SU-DHL-6 (cell line): Measurements from ENCODE around the gene FBLN7.

ENCODE experiments used
- H2AFZ ChIP-seq: fragments of 200-600 bp; sonication (generic); 2 replicates; pipeline ENCODE4 v1.6.1; 2014; ENCODE audit warnings: low read depth, mild to moderate bottlenecking, moderate library complexity, mixed read lengths, antibody characterized with exemption, low read length; ENCODE audit not compliant: severe bottlenecking
- H3F3A ChIP-seq: fragments of 200-600 bp; shearing (Covaris generic); 2 replicates; pipeline ENCODE4 v1.6.0; 2016; ENCODE audit warnings: antibody characterized with exemption, mild to moderate bottlenecking; ENCODE audit not compliant: insufficient read depth
- H3K27ac ChIP-seq: fragments of 200-600 bp; sonication (generic); 2 replicates; pipeline ENCODE4 v1.5.1; 2016; ENCODE audit warnings: low read depth, mild to moderate bottlenecking, low read length, moderate library complexity, mixed read lengths
- H3K27me3 ChIP-seq: fragments of 200-600 bp; sonication (generic), shearing (Covaris generic); 2 replicates; pipeline ENCODE4 v1.6.0; 2014; ENCODE audit warnings: mild to moderate bottlenecking, low read length
- H3K36me3 ChIP-seq: fragments of 200-600 bp; sonication (generic); 2 replicates; pipeline ENCODE4 v1.6.1; 2014; ENCODE audit warnings: mild to moderate bottlenecking, low read length, mixed read lengths
- H3K4me2 ChIP-seq: fragments of 300-600, 200-600 bp; shearing (Covaris generic), sonication (generic); 2 replicates; pipeline ENCODE4 v1.6.0; 2014; ENCODE audit warnings: low read length, low read depth, mild to moderate bottlenecking; ENCODE audit not compliant: poor library complexity, severe bottlenecking
- H3K4me3 ChIP-seq: fragments of 200-600 bp; sonication (generic); 2 replicates; pipeline ENCODE4 v1.5.1; 2014; ENCODE audit warnings: antibody characterized with exemption, low read length, mild to moderate bottlenecking, mixed read lengths; ENCODE audit not compliant: insufficient read depth, poor library complexity, severe bottlenecking
- H3K79me2 ChIP-seq: fragments of 200-600 bp; sonication (generic); 2 replicates; pipeline ENCODE4 v1.6.1; 2014; ENCODE audit warnings: mild to moderate bottlenecking, low read length, moderate library complexity; ENCODE audit not compliant: insufficient read depth
- H3K9ac ChIP-seq: fragments of 200-600 bp; sonication (generic); 2 replicates; pipeline ENCODE4 v1.7.0; 2014; ENCODE audit warnings: mild to moderate bottlenecking, low read length
- H3K9me2 ChIP-seq: fragments of 200-600 bp; sonication (generic); replicated peaks from 2 replicates; pipeline ENCODE4 v1.6.1; 2014; ENCODE audit warnings: low read length; ENCODE audit not compliant: insufficient read depth
- H3K9me3 ChIP-seq: fragments of 200-600 bp; sonication (generic); 2 replicates; pipeline ENCODE4 v1.6.1; 2014; ENCODE audit warnings: low read length, mixed read lengths; ENCODE audit not compliant: insufficient read depth
- H4K20me1 ChIP-seq: fragments of 200-600 bp; sonication (generic); 2 replicates; pipeline ENCODE4 v1.6.1; 2014; ENCODE audit warnings: low read depth, mild to moderate bottlenecking, antibody characterized with exemption, low read length, moderate library complexity, mixed read lengths
- EZH2phosphoT487 ChIP-seq: fragments of 200-600 bp; sonication (generic), shearing (Covaris generic); conservative IDR thresholded peaks from 2 replicates; pipeline ENCODE4 v1.6.1; 2018; ENCODE audit warnings: mild to moderate bottlenecking, antibody characterized with exemption, low read length, moderate library complexity, mixed read lengths
- TF ChIP-seq, protein P1 (sequence below): fragments of 200-600 bp; sonication (generic); IDR thresholded peaks from one replicate; pipeline ENCODE4 v1.5.1; 2017; ENCODE audit warnings: antibody characterized with exemption, mild to moderate bottlenecking, low read length, moderate library complexity; ENCODE audit not compliant: insufficient read depth, poor library complexity, severe bottlenecking

Gene FBLN7

DNA sequence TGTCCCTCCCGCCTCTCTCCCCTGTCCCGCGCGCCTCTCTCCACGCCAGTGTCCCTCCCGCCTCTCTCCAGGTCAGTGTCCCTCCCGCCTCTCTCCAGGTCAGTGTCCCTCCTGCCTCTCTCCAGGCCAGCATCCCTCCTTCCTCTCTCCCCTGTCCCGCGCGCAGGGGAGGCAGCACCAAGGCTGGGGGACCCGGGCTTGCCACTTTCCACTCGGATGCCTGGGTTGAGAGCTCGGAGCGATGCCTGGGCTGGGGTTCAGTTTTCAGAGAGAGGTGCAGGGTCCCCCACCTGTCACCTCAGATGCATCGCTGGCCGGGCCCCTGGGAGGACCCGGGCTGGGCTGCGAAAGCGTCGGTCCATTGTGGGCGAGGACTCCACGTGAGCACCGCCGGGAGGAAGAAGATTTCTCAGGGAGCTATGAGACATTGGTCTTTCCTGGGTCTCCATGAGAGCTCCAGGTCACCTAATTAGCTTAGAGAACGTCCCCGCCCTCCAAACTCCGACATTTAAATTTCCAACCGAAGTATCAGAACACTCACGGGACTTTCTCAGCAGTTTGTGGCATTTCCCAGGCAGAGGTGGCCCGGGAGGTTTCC lies 2.1 kb downstream of the FBLN7 start:
- Histone ChIP-seq H3K27me3 (no peaks in the 10 kb centered on the region), H3K36me3 (no peaks in the 10 kb centered on the region), H3K4me2 (no peak overlapping the region), H3K27ac (no peak overlapping the region), H3K9ac (no peak overlapping the region), H2AFZ (no peak overlapping the region), H4K20me1 (no peaks in the 10 kb centered on the region), H3F3A (no peaks in the 10 kb centered on the region), H3K9me3 (no peaks in the 10 kb centered on the region), H3K4me3 (no peak overlapping the region), H3K9me2 (no peaks in the 10 kb centered on the region), H3K79me2 (no peaks in the 10 kb centered on the region)
- no peak for TF ChIP-seq EZH2phosphoT487
- TF ChIP-seq, protein P1, sequence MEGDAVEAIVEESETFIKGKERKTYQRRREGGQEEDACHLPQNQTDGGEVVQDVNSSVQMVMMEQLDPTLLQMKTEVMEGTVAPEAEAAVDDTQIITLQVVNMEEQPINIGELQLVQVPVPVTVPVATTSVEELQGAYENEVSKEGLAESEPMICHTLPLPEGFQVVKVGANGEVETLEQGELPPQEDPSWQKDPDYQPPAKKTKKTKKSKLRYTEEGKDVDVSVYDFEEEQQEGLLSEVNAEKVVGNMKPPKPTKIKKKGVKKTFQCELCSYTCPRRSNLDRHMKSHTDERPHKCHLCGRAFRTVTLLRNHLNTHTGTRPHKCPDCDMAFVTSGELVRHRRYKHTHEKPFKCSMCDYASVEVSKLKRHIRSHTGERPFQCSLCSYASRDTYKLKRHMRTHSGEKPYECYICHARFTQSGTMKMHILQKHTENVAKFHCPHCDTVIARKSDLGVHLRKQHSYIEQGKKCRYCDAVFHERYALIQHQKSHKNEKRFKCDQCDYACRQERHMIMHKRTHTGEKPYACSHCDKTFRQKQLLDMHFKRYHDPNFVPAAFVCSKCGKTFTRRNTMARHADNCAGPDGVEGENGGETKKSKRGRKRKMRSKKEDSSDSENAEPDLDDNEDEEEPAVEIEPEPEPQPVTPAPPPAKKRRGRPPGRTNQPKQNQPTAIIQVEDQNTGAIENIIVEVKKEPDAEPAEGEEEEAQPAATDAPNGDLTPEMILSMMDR, result no peak

DNA sequence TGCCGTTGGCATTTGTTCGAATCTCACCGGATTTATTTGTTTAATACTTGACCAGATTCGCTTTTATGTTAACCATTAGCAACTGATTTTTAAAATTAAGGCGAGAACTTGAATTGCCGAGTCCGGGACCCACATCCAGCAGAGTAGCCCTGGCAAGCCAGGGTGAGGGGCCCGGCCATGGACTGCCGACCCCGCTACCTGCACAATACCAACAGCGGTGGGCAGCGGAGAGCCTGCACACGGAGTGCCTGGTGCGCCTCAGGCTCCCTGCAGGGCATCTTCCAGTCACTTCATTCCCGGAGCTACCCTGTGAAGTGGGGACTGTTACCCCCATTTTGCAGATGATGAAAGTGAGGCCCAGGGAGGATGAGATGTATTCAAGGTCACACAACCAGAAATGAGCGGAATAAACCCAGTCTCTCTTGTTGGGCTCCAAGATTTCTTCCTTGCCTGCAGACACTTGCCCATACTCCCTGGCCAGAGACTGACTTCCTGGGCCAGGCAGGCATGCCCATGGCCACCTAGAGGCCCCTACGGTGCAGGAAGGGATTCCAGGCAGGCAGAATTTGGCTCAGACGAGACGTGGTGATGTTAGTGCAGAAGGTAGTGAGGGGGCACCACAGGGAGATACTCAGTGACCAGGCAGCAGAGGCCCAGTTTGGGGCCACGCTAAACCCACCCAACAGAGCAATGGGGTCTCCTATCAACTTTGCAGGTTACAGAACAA lies 2.9 kb downstream of the FBLN7 start:
- Histone ChIP-seq H2AFZ (no peak overlapping the region), H3K36me3 (no peaks in the 10 kb centered on the region), H3K27ac (no peak overlapping the region), H3K9me3 (no peaks in the 10 kb centered on the region), H3K9ac (no peak overlapping the region), H3K79me2 (no peaks in the 10 kb centered on the region), H4K20me1 (no peaks in the 10 kb centered on the region), H3F3A (no peaks in the 10 kb centered on the region), H3K27me3 (no peaks in the 10 kb centered on the region), H3K4me3 (no peak overlapping the region), H3K9me2 (no peaks in the 10 kb centered on the region), H3K4me2 (no peak overlapping the region)
- TF ChIP-seq, protein P1, result no peak

DNA sequence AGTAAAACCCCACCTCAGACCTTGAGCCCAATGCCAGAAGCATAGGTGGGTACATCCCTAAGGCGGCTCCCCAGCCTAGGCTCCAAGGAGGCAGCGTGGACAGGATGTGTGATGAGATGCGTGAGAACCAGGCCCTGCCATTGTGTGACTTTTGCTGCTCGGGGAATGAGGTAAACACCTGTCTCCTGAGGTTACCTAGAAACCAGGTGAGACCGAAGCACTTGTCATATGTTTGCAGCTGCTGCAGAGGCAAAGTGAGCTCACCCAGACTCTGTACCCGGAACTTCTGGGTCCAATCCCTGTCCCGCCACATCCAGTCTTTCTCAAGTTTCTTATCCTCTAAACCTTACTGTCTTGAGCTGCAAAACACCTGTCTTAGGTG lies 3.4 kb downstream of the FBLN7 start:
- no peaks in the 10 kb centered on the region for H3K9me2 ChIP-seq
- TF ChIP-seq, protein P1, result no peak
- TF ChIP-seq EZH2phosphoT487, result no peak
- H3K4me3 ChIP-seq, result no peak overlapping the region
- H3F3A ChIP-seq, result no peaks in the 10 kb centered on the region
- no peak overlapping the region for H2AFZ ChIP-seq
- H3K36me3 ChIP-seq, result no peaks in the 10 kb centered on the region
- H3K27ac ChIP-seq, result no peak overlapping the region
- no peak overlapping the region for H3K9ac ChIP-seq
- no peaks in the 10 kb centered on the region for H3K9me3 ChIP-seq
- no peaks in the 10 kb centered on the region for H4K20me1 ChIP-seq
- no peaks in the 10 kb centered on the region for H3K27me3 ChIP-seq
- H3K4me2 ChIP-seq, result no peak overlapping the region
- H3K79me2 ChIP-seq, result no peaks in the 10 kb centered on the region
